ENCODE data around the gene THRB. TPM values are rescaled to one million over a fixed set of nuclear protein-coding genes. Genes with fewer than 3 reads are reported as not detected.

Gene THRB
- total and polyA plus RNA-seq, 9 of the 15 experiments (the other 6 are each of a cell fraction or from before 2014, with no cell fraction given): 1.7 to 14.9 (median 6.9) TPM

- Histone ChIP-seq H4K20me1 (replicated peaks; ENCODE audit: control insufficient read depth, insufficient read depth, low read length) (no peaks in the 10 kb centered on the region), H3K4me2 (ENCODE audit: insufficient read depth, low read length) (no peak overlapping the region), H2AFZ (ENCODE audit: low read depth, low read length) (no peak overlapping the region), H3K9me1 (ENCODE audit: control insufficient read depth, insufficient read depth, low read length) (no peaks in the 10 kb centered on the region), H3K9ac (ENCODE audit: insufficient read depth in 1 of 2, low read depth in 2 of 2, low read length in 2 of 2) (no peak overlapping the region), H3K4me1 (replicated peaks in 1 of 2; ENCODE audit: control insufficient read depth in 2 of 2, insufficient read depth in 2 of 2, low read length in 2 of 2) (no peaks in the 10 kb centered on the region), H3K9me3 (replicated peaks; ENCODE audit: control insufficient read depth, insufficient read depth, low read depth, low read length) (no peaks in the 10 kb centered on the region), H3K27ac (ENCODE audit: extremely low read depth, low read depth, low read length) (no peak overlapping the region), H3K27me3 (ENCODE audit: control insufficient read depth in 2 of 2, insufficient read depth in 2 of 2, low read length in 2 of 2) (no peaks in the 10 kb centered on the region), H3K36me3 (ENCODE audit: control insufficient read depth, insufficient read depth, low read length) (no peaks in the 10 kb centered on the region), H3K4me3 (no peak overlapping the region), H3K79me2 (ENCODE audit: control insufficient read depth, insufficient read depth, low read length) (no peaks in the 10 kb centered on the region)
- intact Hi-C loops (cut with micrococcal nuclease) (no loop called here), in situ Hi-C loops (cut with MboI) (no loop called here)
- no TSS peak for BruUV-seq (replicated peaks)
- DNase-seq (ENCODE audit: extremely low read depth in 1 of 4, low spot score in 3 of 4) (no peak), FAIRE-seq (no peak), ATAC-seq (no peak)
- TF ChIP-seq MTA3 (IDR thresholded peaks at IDR 0.05; ENCODE audit: borderline replicate concordance) (no peak), ZNF76 (CRISPR knock-in tag; IDR thresholded peaks at IDR 0.05; ENCODE audit: borderline replicate concordance) (no peak), E2F3 (CRISPR knock-in tag; IDR thresholded peaks at IDR 0.05) (no peak), ZKSCAN3 (CRISPR knock-in tag; IDR thresholded peaks at IDR 0.05) (no peak), FUS (optimal IDR thresholded peaks at IDR 0.05; ENCODE audit: low read depth, low read length) (no peak), SFPQ (IDR thresholded peaks at IDR 0.05; ENCODE audit: low read depth, low read length) (no peak), MNT (conservative IDR thresholded peaks at IDR 0.05) (no peak), RHOXF2B (CRISPR knock-in tag; conservative IDR thresholded peaks at IDR 0.05) (no peak)
- WGBS (ENCODE audit: insufficient coverage, low coverage, missing lambda C conversion rate): 15% methylated on average over 5 of the region's 5 CpGs
- POLR2A ChIA-PET: no interaction called here
- CTCF ChIA-PET (ENCODE audit: low intra/inter-chr PET ratio): no interaction called here
Observed at GRCh38 chr3:24199775-24200247, 294.8 kb downstream of the THRB start.

All from K562 (cell line).